Measurements from ENCODE around the gene NANP. TPM values are rescaled to one million over a fixed set of nuclear protein-coding genes. Genes with fewer than 3 reads are reported as not detected.

Gene NANP
- total and polyA plus RNA-seq, 2 of the 13 experiments (the other 11 are each of a cell fraction or from before 2014, with no cell fraction given) = 8.9 to 21.5 TPM

DNA sequence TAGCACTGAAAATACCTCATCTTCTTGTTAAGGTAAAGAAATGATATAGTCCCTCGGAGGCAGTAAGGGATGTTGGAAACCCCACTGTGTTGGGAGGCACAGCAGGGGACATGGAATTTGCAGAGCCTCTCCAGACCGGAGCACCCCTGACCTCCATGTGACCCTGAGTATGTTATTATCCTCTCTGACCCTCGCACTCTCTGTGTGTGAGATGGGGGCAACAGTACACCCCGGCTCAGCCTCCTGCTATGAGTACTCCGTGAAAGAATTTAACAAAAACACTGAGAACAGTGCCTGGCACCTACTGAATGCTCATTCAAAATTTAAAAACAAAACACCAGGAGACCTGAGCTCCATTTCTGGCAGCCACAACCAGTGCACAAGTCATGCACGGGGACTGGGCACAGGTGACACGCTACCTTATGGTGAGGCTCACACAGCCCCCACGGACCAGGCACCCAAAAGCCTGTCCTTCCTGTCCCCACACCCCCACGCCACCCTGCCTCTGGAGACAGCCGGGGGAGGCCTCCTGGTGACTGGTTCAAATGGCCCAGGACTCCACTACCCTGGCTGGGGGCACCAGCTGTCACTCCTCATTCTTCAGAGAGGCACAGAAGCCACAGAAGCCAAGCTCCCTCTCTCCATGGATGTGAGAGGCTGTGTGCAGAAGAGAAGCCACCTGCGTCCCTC is 44.6 kb downstream of the NANP start (continued):
- TF ChIP-seq, protein P1, sequence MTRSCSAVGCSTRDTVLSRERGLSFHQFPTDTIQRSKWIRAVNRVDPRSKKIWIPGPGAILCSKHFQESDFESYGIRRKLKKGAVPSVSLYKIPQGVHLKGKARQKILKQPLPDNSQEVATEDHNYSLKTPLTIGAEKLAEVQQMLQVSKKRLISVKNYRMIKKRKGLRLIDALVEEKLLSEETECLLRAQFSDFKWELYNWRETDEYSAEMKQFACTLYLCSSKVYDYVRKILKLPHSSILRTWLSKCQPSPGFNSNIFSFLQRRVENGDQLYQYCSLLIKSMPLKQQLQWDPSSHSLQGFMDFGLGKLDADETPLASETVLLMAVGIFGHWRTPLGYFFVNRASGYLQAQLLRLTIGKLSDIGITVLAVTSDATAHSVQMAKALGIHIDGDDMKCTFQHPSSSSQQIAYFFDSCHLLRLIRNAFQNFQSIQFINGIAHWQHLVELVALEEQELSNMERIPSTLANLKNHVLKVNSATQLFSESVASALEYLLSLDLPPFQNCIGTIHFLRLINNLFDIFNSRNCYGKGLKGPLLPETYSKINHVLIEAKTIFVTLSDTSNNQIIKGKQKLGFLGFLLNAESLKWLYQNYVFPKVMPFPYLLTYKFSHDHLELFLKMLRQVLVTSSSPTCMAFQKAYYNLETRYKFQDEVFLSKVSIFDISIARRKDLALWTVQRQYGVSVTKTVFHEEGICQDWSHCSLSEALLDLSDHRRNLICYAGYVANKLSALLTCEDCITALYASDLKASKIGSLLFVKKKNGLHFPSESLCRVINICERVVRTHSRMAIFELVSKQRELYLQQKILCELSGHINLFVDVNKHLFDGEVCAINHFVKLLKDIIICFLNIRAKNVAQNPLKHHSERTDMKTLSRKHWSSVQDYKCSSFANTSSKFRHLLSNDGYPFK (CRISPR knock-in tag; IDR thresholded peaks at IDR 0.05; ENCODE audit: borderline replicate concordance) = peak; percentile 66; the same call in 1 of the 2 replicates
- no peak for TF ChIP-seq FIP1L1 (IDR thresholded peaks at IDR 0.05; ENCODE audit: borderline replicate concordance, insufficient read depth, low read depth, low read length)
- 0 out of 2 replicates have a peak, but pooled peaks have one; percentile 63 for TF ChIP-seq ZNF619 (CRISPR knock-in tag; IDR thresholded peaks at IDR 0.05)
- no peak for TF ChIP-seq BRF2 (CRISPR knock-in tag; IDR thresholded peaks at IDR 0.05)
- TF ChIP-seq, protein P2, sequence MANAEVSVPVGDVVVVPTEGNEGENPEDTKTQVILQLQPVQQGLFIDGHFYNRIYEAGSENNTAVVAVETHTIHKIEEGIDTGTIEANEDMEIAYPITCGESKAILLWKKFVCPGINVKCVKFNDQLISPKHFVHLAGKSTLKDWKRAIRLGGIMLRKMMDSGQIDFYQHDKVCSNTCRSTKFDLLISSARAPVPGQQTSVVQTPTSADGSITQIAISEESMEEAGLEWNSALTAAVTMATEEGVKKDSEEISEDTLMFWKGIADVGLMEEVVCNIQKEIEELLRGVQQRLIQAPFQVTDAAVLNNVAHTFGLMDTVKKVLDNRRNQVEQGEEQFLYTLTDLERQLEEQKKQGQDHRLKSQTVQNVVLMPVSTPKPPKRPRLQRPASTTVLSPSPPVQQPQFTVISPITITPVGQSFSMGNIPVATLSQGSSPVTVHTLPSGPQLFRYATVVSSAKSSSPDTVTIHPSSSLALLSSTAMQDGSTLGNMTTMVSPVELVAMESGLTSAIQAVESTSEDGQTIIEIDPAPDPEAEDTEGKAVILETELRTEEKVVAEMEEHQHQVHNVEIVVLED (CRISPR knock-in tag; IDR thresholded peaks at IDR 0.05; ENCODE audit: borderline replicate concordance) = no peak
- no peak for TF ChIP-seq SIN3A (IDR thresholded peaks at IDR 0.05; ENCODE audit: borderline replicate concordance, low read depth, low read length)
- TF ChIP-seq CHD4 (IDR thresholded peaks at IDR 0.05; ENCODE audit: borderline replicate concordance, low read length) = no peak
- TF ChIP-seq ZNF839 (CRISPR knock-in tag; IDR thresholded peaks at IDR 0.05; ENCODE audit: borderline replicate concordance) = peak; percentile 63; the same call in 1 of the 2 replicates
- peak; percentile 53; the same call in 1 of the 2 replicates for TF ChIP-seq MTA1 (CRISPR knock-in tag; IDR thresholded peaks at IDR 0.05; ENCODE audit: borderline replicate concordance)
- no peak for TF ChIP-seq ZNF33B (CRISPR knock-in tag; IDR thresholded peaks at IDR 0.05)
- no peak for TF ChIP-seq TCF12 (IDR thresholded peaks at IDR 0.05)
- no peak for TF ChIP-seq TCF12 (CRISPR knock-in tag; IDR thresholded peaks at IDR 0.05)
- TF ChIP-seq ZNF678 (CRISPR knock-in tag; IDR thresholded peaks at IDR 0.05) = no peak
- no peak; the same call in 1 of the 2 replicates for TF ChIP-seq THRA (CRISPR knock-in tag; IDR thresholded peaks at IDR 0.05; ENCODE audit: borderline replicate concordance)
- no peak for TF ChIP-seq HDAC6 (IDR thresholded peaks at IDR 0.05; ENCODE audit: low read depth, low read length)
- TF ChIP-seq CBX5 (CRISPR knock-in tag; IDR thresholded peaks at IDR 0.05; ENCODE audit: borderline replicate concordance) = no peak
- TF ChIP-seq, protein P3, sequence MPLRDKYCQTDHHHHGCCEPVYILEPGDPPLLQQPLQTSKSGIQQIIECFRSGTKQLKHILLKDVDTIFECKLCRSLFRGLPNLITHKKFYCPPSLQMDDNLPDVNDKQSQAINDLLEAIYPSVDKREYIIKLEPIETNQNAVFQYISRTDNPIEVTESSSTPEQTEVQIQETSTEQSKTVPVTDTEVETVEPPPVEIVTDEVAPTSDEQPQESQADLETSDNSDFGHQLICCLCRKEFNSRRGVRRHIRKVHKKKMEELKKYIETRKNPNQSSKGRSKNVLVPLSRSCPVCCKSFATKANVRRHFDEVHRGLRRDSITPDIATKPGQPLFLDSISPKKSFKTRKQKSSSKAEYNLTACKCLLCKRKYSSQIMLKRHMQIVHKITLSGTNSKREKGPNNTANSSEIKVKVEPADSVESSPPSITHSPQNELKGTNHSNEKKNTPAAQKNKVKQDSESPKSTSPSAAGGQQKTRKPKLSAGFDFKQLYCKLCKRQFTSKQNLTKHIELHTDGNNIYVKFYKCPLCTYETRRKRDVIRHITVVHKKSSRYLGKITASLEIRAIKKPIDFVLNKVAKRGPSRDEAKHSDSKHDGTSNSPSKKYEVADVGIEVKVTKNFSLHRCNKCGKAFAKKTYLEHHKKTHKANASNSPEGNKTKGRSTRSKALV (CRISPR knock-in tag; IDR thresholded peaks at IDR 0.05) = 0 out of 2 replicates have a peak, but pooled peaks have one; percentile 41
- no peak for TF ChIP-seq RAD51 (IDR thresholded peaks at IDR 0.05; ENCODE audit: borderline replicate concordance)
- no peak for TF ChIP-seq THAP11 (CRISPR knock-in tag; IDR thresholded peaks at IDR 0.05)
- TF ChIP-seq MAF1 (CRISPR knock-in tag; IDR thresholded peaks at IDR 0.05; ENCODE audit: borderline replicate concordance) = no peak

Measured in HepG2 (cell line).